ENCODE data around the gene FMN2.

The FMN2 gene

DNA sequence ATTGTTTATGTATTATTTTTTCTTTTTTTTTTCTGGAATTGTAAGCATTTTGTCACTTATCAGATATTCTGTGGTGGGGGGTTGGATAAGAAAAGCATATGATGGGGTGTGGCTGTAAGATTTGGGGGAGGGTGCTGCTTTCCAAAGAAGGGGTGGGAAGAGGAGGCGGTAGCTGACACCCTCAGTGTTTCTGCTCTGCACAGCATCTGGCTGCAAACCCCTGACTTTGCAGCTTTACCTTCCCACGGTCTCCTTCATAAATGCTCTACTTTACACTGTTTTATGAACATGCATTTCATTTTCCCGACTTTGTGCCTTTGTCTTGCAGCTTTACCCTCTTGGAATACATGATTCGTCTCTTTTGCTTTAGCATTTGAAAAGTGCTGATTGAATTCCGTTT is 7.6 kb downstream of the FMN2 start:
- DNase-seq, result no peak

DNA sequence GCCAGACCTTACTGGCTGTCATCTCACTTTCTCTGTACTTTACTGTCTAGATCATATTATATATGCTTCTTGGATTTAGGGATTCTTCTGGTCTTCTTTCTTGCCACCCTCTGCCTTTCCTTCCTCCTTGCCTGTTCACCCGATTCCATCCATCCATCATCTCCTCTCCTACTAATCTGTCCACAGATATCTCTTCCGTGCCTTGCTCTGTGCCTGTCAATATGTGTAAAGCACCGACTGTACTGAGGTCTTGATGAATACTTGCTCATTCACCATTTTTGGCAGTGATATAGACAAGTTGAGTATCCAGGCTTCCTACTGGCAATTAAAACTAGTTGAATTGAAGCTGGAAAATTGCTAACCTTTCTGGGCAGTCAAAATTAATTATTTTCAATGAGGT is 8.1 kb downstream of the FMN2 start:
- no peak for DNase-seq

DNA sequence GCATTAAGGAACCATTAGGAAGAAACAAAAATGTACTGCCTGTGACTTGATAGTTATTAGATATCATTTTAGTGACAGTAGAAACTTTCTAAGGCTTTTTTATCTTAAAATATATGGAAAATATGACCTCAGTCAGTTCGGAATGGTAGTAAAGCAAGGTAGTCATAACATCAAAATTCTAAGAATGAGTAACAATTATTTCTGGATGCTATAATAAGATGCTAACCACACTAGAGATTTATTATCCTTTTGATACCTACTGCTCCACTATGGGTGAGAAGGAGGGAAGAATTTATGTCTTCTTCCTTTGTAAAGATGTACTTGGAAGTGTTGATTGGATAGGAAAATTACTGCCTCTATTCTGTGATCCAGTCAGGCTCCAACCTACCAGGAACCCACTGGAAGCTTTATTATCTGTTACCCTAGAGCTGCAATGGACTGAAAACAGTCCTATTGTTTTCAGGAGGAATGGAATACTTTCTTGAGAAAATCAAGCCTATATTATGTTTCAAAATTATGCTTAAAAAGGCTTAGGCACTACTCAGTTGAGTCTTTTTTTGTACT is 8.8 kb downstream of the FMN2 start:
- no peak for DNase-seq

DNA sequence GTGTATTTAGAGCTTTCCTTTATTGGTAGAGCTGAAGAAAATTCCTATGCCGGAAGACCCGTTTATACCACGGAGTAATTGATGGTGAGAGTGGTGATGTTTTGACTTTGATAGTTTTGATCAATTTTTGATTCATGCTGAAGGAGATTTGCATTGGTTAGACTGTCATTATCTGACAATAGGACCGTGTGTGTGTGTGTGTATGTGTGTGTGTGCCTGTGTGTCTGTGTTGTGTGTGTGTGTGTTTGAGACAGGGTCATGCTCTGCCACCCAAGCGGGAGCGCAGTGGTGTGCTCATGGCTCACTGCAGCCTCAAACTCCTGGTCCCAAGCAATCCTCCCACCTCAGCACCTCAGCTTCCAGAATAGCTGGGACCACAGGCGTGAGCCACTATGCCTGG is 9.6 kb downstream of the FMN2 start:
- DNase-seq, result no peak

DNA sequence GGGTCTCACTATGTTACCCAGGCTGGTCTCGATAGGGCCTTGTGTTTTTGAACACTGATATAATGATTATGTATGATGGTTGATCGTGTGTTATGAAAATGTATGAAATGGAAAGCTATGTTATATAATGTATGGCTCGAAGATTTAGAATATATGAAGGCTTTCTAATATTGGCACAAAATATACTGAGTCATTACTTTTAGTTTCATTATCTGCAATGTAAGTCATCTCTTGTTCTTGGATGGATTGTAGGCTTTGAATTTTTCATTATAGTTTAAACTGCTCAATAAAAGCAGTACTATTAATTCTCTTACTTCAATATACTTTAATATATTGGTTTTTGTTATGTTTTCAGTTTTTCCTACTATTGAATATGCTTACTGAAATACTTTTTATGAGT is 10.1 kb downstream of the FMN2 start:
- no peak for DNase-seq

DNA sequence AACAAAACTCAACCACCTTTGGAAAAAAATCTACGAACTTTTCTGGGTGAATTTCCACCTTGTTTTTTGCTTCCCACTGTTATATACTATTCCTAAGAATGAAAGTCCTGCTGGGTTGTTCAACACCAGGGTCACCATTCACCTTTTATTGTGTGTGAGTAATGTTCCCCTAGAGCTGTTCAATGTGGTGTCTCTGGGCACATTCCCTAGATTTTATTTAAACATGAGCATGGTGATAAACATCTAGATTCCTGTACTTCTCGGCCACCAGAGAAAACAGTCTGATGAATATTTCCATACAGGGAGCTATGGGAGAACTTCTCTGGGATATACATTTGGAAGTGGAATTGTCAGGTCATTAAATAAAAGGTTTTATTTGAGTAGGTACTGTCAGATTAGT is 13.0 kb downstream of the FMN2 start:
- DNase-seq, result no peak

DNA sequence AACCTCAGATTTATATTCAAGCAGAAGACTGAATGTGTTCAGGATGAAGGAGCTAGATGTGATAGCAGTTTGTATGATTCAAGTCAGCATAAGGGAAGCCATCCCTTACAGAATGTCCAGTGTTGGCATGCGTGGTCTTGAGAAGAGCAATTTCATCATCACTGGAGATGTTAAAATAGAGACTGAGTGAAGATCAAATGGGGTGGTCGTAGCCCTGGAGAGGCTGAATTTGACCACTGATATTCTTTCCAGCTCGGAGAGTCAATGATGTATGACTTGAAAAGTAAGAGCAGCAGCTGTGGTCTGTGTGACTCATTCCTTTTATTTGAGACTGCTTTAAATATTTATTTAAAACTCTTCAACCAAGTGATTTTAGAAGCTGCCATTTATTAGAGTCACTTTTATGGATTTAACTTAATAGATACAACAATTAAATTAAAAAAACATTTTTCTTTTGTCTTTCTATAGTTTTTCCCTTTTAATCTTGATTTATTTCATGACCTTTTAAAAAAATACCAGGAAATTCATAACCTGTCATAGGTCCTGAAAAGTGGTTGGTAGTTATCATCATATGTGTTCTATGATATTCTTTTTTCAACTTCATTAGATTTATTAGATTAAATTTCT is 15.5 kb downstream of the FMN2 start:
- no peak for DNase-seq

DNA sequence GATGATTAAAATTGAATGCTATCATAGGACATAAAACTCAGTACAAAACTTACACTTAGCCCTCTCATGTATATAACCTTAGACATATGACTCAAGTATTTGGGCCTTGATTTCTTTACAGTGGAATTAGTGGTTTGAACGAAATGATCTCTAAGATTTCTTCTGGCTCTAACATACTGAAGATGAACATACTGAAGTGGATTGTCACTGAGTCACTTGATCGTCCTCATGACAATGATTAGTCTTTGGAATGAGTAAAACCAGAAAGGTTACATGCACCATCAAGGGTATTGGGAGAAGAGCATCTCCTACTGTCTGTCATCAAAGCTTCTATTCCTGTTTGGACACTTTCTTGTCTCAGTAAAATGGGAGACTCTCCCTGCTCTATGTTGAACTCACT is 17.4 kb downstream of the FMN2 start:
- no peak for DNase-seq

DNA sequence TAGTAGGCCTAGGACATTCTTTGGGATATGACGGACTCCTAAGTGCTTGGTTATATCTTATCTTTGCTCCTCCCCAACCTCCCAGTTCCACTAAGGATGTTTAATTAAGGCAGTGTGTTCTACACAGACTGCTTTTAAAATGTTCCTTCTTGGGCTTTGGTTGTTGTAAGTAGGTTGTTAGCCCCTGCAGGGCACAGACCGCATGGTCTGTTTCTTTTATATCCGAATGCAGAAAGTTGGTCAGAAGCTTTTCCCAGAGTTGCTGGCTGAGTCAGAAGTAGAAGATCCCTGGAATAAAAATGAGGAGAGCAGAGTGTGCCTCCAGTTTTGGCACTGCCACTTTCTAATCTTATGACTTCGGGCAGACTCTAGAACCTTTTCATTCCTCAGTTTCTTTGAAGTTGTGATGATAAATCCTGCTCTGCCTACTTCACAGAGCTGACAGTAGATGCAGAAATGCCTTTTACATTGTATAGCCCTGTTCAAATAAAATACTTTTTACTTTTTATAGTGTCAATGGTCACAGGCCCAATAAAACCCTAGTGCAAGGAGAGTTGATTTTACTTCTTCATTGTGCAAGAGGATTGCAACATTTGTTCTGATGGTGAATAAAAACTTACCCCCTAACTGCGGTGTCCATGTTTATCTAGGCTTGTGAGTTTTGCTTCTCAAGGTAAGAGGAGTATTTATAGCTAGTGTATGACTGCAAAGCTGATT is 18.4 kb downstream of the FMN2 start:
- DNase-seq, result no peak

DNA sequence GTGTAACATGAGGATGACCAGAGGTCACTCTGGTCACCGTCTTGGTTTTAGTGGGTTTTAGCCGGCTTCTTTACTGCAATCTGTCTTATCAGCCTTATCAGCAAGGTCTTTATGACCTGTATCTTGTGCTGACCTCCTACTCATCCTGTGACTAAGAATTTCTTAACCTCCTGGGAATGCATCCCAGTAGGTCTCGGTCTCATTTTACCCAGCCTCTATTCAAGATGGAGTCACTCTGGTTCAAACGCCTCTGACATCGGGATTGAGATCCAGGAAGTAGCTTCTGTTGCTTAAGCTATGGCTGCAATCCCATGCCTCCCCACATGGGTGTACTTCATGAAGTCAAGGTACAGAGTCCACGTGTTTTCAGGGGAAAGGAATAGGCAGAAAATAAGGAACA is 19.9 kb downstream of the FMN2 start:
- no peak for DNase-seq

DNA sequence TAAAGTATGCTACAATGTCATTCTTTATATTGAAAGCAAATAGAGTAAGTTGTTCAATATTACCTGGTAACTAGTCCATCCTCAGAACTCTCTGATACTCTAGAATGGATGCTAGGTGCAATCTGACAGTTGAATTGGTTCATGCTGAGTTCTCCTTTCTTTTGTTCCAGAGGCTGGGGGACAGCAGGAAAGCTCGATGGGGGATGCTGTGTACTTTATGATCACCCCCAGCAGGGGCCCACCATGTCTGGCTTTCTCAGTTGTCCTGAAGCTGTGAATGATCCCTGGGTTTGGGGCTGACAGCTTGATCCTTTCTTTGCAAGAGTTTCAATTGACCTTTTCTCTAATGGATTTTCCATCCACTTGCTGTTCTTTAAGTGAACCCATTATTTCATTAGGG is 22.5 kb downstream of the FMN2 start:
- no peak for DNase-seq

DNA sequence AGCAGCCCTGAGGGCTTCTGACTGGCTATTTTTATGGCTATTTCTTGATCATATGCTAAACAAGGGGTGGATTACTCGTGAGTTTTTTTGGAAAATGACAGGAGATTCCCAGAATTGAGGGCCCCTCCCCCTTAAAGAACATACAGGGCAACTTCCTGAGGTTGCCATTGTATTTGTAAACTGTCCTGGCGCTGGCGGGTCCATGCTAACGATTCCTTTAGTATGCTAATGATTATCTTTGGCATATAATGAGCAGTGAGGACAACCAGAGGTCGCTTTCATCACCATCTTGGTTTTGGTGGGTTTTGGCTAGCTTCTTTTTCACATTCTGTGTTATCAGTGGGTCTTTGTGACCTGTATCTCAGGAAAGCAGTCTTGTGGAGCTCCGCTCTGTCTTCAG is 24.1 kb downstream of the FMN2 start:
- no peak for DNase-seq

DNA sequence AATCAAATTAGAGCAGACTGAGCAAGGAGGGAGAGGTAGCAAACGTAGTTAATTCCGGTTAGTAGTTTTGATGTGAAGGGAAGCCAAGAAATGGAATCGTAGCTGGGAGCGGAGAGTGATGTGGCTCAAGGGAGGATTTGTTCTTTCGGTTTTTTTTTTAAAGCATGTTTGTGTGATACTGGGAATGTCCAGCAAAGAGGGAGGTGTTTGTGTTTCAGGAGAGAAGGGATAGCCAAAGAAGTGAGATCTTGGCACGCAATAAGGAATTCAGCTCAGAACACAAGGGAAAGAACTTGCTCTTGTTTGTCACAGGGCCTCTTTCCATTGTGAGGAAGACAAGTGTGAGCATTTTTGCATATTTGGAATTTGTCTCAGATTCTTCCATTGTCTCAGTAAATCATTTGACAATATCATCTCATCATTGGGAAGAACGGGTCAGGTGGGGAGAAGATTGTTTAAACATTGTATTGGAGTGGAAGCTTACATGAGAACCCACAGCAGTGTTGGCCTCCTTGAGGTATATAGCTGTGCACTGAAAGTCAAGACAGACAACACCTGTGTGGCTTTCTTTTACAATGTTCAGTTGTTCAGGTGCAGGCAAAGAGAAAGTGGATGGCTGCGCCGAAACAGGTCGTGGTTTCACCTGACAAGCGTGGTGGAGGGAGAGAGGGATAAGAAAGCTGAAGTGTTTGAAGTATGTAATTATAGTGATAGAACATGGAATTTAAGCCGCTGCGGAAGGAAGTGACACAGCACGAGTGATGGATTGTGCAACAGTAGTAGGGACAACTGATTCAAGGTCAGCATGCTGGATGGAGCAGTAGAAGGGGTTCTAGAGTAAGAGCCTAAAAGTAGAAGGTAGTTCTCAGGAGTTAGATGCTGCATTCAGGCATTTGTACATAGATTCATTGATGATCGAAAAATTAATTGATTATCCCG is 25.4 kb downstream of the FMN2 start:
- no peak for DNase-seq

DNA sequence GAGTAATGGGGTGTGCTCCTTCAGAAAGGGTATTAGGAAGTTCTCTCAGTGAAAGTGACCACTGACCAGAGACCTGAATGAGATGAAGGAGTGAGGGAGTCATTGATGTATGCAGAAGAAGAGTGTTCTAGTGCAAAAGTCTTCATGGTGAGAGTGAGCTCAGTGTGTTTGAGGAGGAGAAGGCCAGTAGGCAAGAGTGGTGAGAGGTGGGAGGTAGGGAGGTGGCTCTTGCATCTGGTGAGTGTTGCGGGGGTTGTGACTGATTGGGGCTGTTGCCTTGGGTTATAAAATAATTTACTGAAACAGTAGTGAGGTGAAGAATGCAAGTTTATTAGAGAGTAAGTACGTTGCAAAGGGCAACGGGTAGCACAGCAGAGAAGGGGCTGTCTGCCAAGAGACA is 26.2 kb downstream of the FMN2 start:
- no peak for DNase-seq

DNA sequence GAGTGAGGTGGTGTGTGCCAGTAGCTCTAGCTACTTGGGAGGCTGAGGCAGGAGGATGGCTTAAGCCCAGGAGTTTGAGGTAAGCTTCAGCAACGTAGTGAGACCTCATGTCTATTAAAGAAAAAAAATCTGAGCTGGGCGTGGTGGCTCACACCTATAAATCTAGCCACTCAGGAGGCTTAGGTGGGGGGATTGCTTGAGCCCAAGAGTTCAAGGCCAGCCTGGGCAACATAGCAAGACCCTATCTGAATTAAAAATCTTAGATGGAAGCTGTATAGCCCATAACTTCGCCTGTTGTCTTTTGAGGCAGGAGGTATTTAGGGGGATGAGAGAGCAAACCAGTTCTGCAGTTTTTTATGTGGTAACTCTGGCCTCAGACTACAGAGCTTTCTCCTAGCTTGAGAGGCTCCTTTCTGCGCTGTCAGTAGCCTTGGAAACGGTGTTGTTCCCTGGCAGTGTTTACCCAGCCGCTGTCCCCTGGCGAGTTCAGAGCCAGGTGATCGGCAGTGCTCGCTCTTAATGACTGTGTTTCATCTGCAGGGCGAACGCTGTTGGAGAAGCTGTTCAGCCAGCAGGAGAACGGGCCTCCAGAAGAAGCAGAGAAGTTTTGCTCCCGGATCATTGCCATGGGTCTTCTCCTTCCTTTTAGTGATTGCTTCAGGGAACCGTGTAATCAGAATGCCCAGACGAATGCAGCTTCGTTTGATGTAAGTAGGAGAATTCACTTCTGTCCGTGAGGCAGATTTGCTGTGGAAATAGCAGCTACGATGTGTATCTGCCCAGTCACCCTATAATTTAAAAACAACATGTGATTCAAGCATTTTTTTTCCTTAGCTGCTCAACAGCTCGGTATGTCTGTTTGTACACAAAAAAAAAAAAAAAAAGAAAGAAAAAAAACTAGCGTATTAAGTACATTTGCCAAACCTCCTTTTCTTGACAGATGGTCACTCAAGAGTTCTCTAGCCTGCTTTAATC is 31.2 kb downstream of the FMN2 start:
- no peak for DNase-seq

DNA sequence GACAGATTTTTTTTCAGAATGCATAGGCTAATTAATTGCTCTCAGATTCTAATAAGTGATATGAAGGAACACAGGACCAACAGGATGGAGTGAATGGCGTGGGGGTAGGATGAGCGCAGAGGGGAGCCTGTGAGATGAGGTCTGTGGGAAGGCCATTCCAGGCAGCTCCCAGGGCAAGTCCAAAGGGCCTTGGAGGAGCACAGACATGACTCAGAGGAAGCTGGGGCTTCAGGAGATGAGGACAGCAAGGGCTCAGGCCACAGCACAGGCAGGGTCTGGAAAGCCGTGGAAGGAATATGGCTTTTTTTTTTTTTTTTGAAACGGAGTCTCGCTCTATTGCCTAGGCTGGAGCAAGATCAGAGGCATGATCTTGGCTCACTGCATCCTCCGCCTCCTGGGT is 35.1 kb downstream of the FMN2 start:
- no peak for DNase-seq

DNA sequence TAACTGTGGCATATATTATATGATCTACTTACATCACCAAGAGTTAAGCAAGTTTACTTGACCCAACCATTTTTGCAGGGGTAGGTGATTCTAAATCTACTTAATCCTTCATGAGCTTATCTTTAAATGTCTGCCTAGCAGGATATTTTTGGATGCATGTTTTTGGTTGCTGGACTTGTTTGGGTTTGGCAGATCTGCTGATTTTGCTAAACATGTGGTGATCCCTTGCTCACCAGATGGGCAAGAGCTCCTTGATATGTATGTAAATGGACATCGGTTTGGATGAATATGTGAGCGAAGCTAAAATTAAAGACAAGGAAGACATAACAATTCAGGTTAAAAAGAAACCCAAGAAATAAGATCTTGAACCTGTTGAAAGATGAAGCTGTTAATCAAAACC is 36.7 kb downstream of the FMN2 start:
- no peak for DNase-seq

DNA sequence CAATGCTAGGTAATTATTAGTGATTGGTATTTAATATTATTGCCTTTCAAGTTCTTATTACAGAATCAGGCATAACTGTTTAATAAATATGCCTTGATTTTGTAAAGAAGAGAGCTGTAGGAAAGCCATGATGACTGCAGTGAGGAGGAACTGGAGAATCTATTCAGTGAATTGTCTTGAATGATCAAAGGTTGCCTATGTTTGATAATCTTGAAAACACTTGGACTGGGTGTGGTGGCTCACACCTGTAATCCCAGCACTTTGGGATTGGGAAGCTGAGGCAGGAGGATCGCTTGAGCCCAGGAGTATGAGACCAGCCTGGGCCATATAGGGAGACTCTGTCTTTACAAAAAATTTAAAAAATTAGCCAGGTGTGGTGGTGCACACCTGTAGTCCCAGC is 42.4 kb downstream of the FMN2 start:
- no peak for DNase-seq

DNA sequence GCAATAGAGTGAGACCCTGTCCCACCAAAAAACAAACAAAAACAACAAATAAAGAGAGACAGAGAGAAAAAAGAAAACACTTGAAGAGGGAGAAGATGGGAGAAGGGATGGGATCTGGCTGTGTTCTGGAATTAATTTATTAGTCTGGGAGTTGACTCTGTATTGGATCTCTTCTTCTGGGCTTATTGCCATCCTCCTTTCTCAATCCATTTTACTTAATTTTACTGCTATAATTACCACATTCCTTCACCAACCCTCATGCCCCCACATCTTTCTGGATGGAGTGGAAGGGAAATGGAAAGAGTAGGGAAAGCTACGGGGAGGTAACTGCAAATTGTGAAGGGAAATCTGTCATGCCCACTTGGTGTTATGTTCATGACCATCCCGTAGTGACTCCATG is 42.9 kb downstream of the FMN2 start:
- no peak for DNase-seq

DNA sequence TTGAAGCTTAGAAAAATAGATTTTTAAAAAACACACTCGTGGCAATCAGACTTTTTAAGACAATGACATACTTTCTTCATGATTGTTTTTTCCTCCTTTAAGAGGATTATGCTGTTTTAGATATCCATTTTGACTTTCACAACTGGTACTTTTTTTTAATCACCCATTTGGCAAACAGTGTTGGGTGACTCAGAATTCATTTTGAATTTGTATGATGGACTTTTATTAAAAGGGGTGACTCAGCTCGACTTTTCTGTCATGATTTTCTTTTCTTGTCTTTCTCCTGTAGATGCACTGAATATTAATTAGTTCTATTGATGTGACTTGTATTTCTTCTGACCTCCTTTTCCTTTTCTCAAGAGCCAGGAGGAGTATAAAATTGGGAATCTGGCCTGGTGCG is 44.7 kb downstream of the FMN2 start:
- no peak for DNase-seq

DNA sequence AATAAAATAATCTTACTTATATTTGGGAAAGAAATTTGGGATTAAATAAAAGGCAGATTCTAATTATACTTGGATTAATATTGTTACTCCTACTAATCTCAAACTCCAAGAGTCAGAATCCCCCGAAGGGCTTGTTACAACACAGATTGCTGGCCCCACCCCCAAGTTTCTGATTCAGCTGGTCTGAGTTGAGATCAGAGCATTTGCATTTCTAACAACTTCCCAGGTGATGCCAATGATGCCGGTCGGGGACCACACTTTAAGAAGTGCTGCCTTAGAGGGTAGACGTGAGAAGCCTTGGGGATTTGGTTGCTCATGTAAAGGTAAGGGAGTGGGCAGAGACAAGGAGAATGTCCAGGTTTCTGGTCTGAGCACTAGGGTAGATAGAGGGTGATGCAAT is 47.2 kb downstream of the FMN2 start:
- no peak for DNase-seq

DNA sequence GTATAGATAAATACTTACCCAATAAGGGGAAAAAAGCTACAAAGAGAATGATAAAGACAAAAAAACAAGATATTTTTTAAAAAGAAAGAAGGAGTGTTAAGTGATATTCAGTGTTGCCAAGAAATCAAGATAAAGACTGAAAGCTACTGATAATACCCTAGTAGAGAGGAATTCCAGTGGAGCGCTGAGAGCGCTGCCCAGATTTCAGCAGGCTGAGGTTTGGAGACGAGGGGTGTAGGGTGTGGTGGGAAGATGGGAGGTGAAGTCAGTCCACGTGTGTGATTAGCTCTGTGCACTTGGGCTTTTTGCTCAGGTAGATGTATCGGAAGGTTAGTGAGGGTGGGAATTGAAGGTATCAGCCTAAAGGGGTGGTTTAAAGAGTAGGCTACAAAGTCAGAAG is 47.8 kb downstream of the FMN2 start:
- DNase-seq, result no peak

DNA sequence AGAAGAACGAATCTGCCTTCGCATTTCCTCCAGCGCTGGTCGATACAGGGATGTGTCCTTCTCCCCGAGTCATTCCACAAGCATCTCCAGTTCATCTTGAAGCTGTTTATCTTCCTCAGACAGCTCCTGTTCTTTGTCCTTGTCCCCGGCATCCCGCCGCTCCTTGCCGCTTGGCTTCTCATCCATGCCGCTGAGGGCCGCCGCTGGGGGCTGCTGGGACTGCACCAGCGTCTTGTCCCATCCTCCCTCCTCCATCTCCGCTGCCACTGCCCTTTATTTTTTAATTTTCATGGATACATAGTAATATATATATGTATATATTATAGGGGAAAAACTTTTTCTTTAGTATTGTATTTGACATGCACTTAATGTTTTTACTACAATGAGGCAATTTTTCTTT is 53.4 kb downstream of the FMN2 start:
- no peak for DNase-seq
